HG03558 (cell line): ENCODE data around the gene CCDC6.
"Not testable (repeated sequence)": the region's sequence is repeated elsewhere in the genome, so short reads cannot be mapped to it uniquely, and the experiment has no call there.

ENCODE experiments used
- ATAC-seq: cut with Tn5 transposase; IDR thresholded peaks from one replicate; pipeline ENCODE4 v1.9.1; 2021; ENCODE audit warnings: moderate number of reproducible peaks; ENCODE audit not compliant: unreplicated experiment; ENCODE audit errors: extremely low read depth

Gene CCDC6

GRCh38 chr10:59884893-59885292 is 21.5 kb downstream of the CCDC6 start:
- not testable (repeated sequence) for ATAC-seq

GRCh38 chr10:59881640-59882039 is 24.7 kb downstream of the CCDC6 start:
- ATAC-seq = no peak

GRCh38 chr10:59880971-59881510 is 25.3 kb downstream of the CCDC6 start:
- peak; percentile 37 for ATAC-seq

GRCh38 chr10:59880019-59880717 is 26.2 kb downstream of the CCDC6 start:
- no peak for ATAC-seq

- peak; percentile 52 for ATAC-seq
Measured at GRCh38 chr10:59879363-59879913, 26.9 kb downstream of the CCDC6 start.

- ATAC-seq = no peak
Measured at GRCh38 chr10:59878915-59879314, 27.4 kb downstream of the CCDC6 start.

GRCh38 chr10:59878289-59878688 is 28.1 kb downstream of the CCDC6 start:
- no peak for ATAC-seq

- no peak for ATAC-seq
Measured at GRCh38 chr10:59877191-59877671, 29.1 kb downstream of the CCDC6 start.

- ATAC-seq = no peak
Measured at GRCh38 chr10:59876695-59877094, 29.7 kb downstream of the CCDC6 start.

GRCh38 chr10:59876208-59876607 is 30.1 kb downstream of the CCDC6 start:
- ATAC-seq = not testable (repeated sequence)

GRCh38 chr10:59873896-59874295 is 32.5 kb downstream of the CCDC6 start:
- ATAC-seq = peak; percentile 79

GRCh38 chr10:59872892-59873463 is 33.4 kb downstream of the CCDC6 start:
- ATAC-seq = no peak

GRCh38 chr10:59870152-59870551 is 36.2 kb downstream of the CCDC6 start:
- ATAC-seq = no peak

GRCh38 chr10:59869594-59869940 is 36.8 kb downstream of the CCDC6 start:
- ATAC-seq = no peak

GRCh38 chr10:59868696-59869593 is 37.4 kb downstream of the CCDC6 start:
- no peak for ATAC-seq

- no peak for ATAC-seq
Measured at GRCh38 chr10:59867590-59867989, 38.8 kb downstream of the CCDC6 start.

GRCh38 chr10:59865101-59865500 is 41.3 kb downstream of the CCDC6 start:
- ATAC-seq = no peak

GRCh38 chr10:59864141-59864962 is 42.0 kb downstream of the CCDC6 start:
- no peak for ATAC-seq

GRCh38 chr10:59859570-59859969 is 46.8 kb downstream of the CCDC6 start:
- ATAC-seq = no peak

- ATAC-seq = no peak
Measured at GRCh38 chr10:59857921-59858320, 48.4 kb downstream of the CCDC6 start.
